WTC11 (cell line): Measurements from ENCODE around the gene LDB3. TPM values are rescaled to one million over a fixed set of nuclear protein-coding genes. Genes with fewer than 3 reads are reported as not detected.

ENCODE experiments used
- ATAC-seq: fragments of 200-7000 bp; cut with Tn5 transposase; 2 replicates; pipeline ENCODE4 v1.10.0; 2021; ENCODE audit warnings: mild to moderate bottlenecking, moderate library complexity
- CTCF ChIA-PET: fragments of 300-600 bp; sonication (Branson Sonifier 250); formaldehyde crosslinking; loops from one replicate; lab custom pipeline; 2021; ENCODE audit warnings: antibody characterized with exemption; lab: Charles Lee
- POLR2A ChIA-PET: fragments of 350-600 bp; sonication (Branson Sonifier 250); formaldehyde crosslinking; loops from one replicate; lab custom pipeline; 2021; ENCODE audit warnings: antibody characterized with exemption; lab: Charles Lee
- DNase-seq: peaks from one replicate; pipeline ENCODE4 v3.0.0; 2021; ENCODE audit warnings: low spot score
- H3K27ac Mint-ChIP-seq: 2 replicates; pipeline ENCODE4 v1.8.0; 2021; ENCODE audit warnings: mixed read lengths
- H3K27me3 Mint-ChIP-seq: 2 replicates; pipeline ENCODE4 v1.8.0; 2021; ENCODE audit warnings: low read depth, mild to moderate bottlenecking, moderate library complexity, mixed read lengths
- H3K36me3 Mint-ChIP-seq: 2 replicates; pipeline ENCODE4 v1.8.0; 2021; ENCODE audit warnings: mixed read lengths
- H3K4me1 Mint-ChIP-seq: 2 replicates; pipeline ENCODE4 v1.8.0; 2022; ENCODE audit warnings: mixed read lengths
- H3K4me3 Mint-ChIP-seq: 2 replicates; pipeline ENCODE4 v1.8.0; 2021; ENCODE audit warnings: mild to moderate bottlenecking, moderate library complexity, mixed read lengths
- H3K9me3 Mint-ChIP-seq: 2 replicates; pipeline ENCODE4 v1.8.0; 2021; ENCODE audit warnings: mixed read lengths
- AFF4 ChIP-seq: sonication (generic); formaldehyde crosslinking; IDR thresholded peaks from 2 replicates; pipeline ENCODE4 v1.8.1; 2023; ENCODE audit warnings: mild to moderate bottlenecking, missing genetic modification reagents, borderline replicate concordance
- ATF3 ChIP-seq: sonication (generic); formaldehyde crosslinking; conservative IDR thresholded peaks from 2 replicates; pipeline ENCODE4 v1.8.1; 2022; ENCODE audit warnings: mild to moderate bottlenecking, missing genetic modification reagents
- CBFB ChIP-seq: sonication (generic); formaldehyde crosslinking; IDR thresholded peaks from 2 replicates; pipeline ENCODE4 v1.8.1; 2022; ENCODE audit warnings: mild to moderate bottlenecking, low read depth, missing genetic modification reagents
- E2F4 ChIP-seq: sonication (generic); formaldehyde crosslinking; IDR thresholded peaks from 2 replicates; pipeline ENCODE4 v1.8.1; 2022; ENCODE audit warnings: low read depth, mild to moderate bottlenecking, moderate library complexity, missing genetic modification reagents, borderline replicate concordance
- ETV6 ChIP-seq: sonication (generic); formaldehyde crosslinking; IDR thresholded peaks from 2 replicates; pipeline ENCODE4 v1.8.1; 2022; ENCODE audit warnings: mild to moderate bottlenecking, missing genetic modification reagents
- GTF2I ChIP-seq: fragments of 250-450 bp; sonication (Bioruptor Pico); conservative IDR thresholded peaks from 2 replicates; pipeline ENCODE4 v1.4.0; 2021; ENCODE audit warnings: mild to moderate bottlenecking
- HMGXB4 ChIP-seq: sonication (generic); formaldehyde crosslinking; IDR thresholded peaks from 2 replicates; pipeline ENCODE4 v1.8.1; 2023; ENCODE audit warnings: mild to moderate bottlenecking, moderate library complexity, missing genetic modification reagents
- IRF2 ChIP-seq: sonication (generic); formaldehyde crosslinking; IDR thresholded peaks from 2 replicates; pipeline ENCODE4 v1.8.0; 2022; ENCODE audit warnings: low read depth, missing genetic modification reagents, borderline replicate concordance
- JAZF1 ChIP-seq: fragments of 250-450 bp; sonication (Bioruptor Pico); IDR thresholded peaks from 2 replicates; pipeline ENCODE4 v1.9.0; 2021; ENCODE audit warnings: moderate library complexity, mild to moderate bottlenecking, inconsistent platforms
- KAT7 ChIP-seq: sonication (generic); formaldehyde crosslinking; IDR thresholded peaks from 2 replicates; pipeline ENCODE4 v1.8.1; 2023; ENCODE audit warnings: missing genetic modification reagents, mild to moderate bottlenecking, borderline replicate concordance
- SP1 ChIP-seq: sonication (generic); formaldehyde crosslinking; conservative IDR thresholded peaks from 2 replicates; pipeline ENCODE4 v1.8.1; 2022; ENCODE audit warnings: missing genetic modification reagents
- TP53 ChIP-seq: sonication (generic); formaldehyde crosslinking; IDR thresholded peaks from 2 replicates; pipeline ENCODE4 v1.8.1; 2023; ENCODE audit warnings: mild to moderate bottlenecking, missing genetic modification reagents
- ZBTB21 ChIP-seq: sonication (generic); formaldehyde crosslinking; IDR thresholded peaks from 2 replicates; pipeline ENCODE4 v1.8.1; 2023; ENCODE audit warnings: mild to moderate bottlenecking, missing genetic modification reagents, borderline replicate concordance
- ZNF232 ChIP-seq: sonication (generic); formaldehyde crosslinking; IDR thresholded peaks from 2 replicates; pipeline ENCODE4 v1.8.0; 2022; ENCODE audit warnings: mild to moderate bottlenecking, missing genetic modification reagents
- ZNF671 ChIP-seq: fragments of 250-450 bp; sonication (Bioruptor Pico); IDR thresholded peaks from 2 replicates; pipeline ENCODE4 v1.8.0; 2021; ENCODE audit warnings: mild to moderate bottlenecking
- total RNA-seq: library from RNA; stranded (reverse); gene quantifications from 3 replicates; pipeline ENCODE4 v1.2.3, GENCODE V29; 2021
- TF ChIP-seq, protein P1 (sequence below): fragments of 200-600 bp; IDR thresholded peaks from 2 replicates; pipeline ENCODE4 v1.8.0; 2022; ENCODE audit warnings: antibody characterized with exemption
- TF ChIP-seq, protein P2 (sequence below): sonication (generic); formaldehyde crosslinking; IDR thresholded peaks from 2 replicates; pipeline ENCODE4 v1.8.0; 2022; ENCODE audit warnings: mild to moderate bottlenecking, missing genetic modification reagents
- TF ChIP-seq, protein P3 (sequence below): sonication (generic); formaldehyde crosslinking; IDR thresholded peaks from 2 replicates; pipeline ENCODE4 v1.8.1; 2022; ENCODE audit warnings: mild to moderate bottlenecking, missing genetic modification reagents, moderate library complexity, borderline replicate concordance

The LDB3 gene
- total RNA-seq, 1 experiment from 2014 or later = 0.42 TPM

DNA sequence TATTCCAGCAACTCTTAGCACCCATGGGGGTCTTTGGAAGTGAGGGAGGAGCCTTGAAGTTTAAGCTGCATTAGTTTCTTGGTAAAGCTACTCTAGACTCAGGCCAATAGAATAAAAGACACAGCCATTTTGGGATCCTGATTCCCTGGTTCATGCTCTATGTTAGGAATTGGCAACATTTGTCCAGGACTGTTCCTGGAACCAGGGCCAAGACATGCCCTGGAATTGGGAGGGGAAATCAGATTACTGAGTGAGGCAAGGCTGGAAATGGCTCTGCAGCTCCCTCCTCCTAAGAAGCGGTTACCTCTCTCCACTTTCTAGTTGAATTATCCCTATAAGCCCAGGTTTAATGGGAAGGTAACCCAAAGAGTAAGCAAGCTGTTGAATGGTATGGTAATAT lies 73.9 kb downstream of the LDB3 start:
- H3K36me3 Mint-ChIP-seq = no peaks in the 10 kb centered on the region
- TF ChIP-seq ZNF671 (no peak), AFF4 (CRISPR knock-in tag) (no peak), HMGXB4 (CRISPR knock-in tag) (no peak), ZBTB21 (CRISPR knock-in tag) (no peak), ETV6 (CRISPR knock-in tag) (no peak), JAZF1 (no peak), ATF3 (CRISPR knock-in tag) (no peak), GTF2I (no peak), SP1 (CRISPR knock-in tag) (no peak), IRF2 (CRISPR knock-in tag) (no peak), E2F4 (no peak), ZNF232 (no peak), KAT7 (CRISPR knock-in tag) (no peak)
- TF ChIP-seq, protein P1, sequence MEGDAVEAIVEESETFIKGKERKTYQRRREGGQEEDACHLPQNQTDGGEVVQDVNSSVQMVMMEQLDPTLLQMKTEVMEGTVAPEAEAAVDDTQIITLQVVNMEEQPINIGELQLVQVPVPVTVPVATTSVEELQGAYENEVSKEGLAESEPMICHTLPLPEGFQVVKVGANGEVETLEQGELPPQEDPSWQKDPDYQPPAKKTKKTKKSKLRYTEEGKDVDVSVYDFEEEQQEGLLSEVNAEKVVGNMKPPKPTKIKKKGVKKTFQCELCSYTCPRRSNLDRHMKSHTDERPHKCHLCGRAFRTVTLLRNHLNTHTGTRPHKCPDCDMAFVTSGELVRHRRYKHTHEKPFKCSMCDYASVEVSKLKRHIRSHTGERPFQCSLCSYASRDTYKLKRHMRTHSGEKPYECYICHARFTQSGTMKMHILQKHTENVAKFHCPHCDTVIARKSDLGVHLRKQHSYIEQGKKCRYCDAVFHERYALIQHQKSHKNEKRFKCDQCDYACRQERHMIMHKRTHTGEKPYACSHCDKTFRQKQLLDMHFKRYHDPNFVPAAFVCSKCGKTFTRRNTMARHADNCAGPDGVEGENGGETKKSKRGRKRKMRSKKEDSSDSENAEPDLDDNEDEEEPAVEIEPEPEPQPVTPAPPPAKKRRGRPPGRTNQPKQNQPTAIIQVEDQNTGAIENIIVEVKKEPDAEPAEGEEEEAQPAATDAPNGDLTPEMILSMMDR = no peak
- TF ChIP-seq, all 79 proteins: peak for 0
- Mint-ChIP-seq H3K27ac (peak overlapping the region; percentile 57; the same call in 1 of the 2 replicates), H3K4me1 (peaks cover 20% of the 10 kb centered on the region), H3K4me3 (no peak overlapping the region), H3K9me3 (peaks cover 2% of the 10 kb centered on the region; the same call in 1 of the 2 replicates), H3K27me3 (no peaks in the 10 kb centered on the region)
- ChIA-PET CTCF (interaction anchor here (0.7 kb wide), 3 partner anchors 8 to 203 kb away, joined by 3 to 4 read pairs (median 3); no protein-coding TSS in a partner anchor), POLR2A (interaction anchor here (0.7 kb wide), 1 partner anchor 48 kb away, joined by 9 read pairs; no protein-coding TSS in a partner anchor)
- DNase-seq = no peak
- ATAC-seq = no peak

GRCh38 chr10:86744067-86744725 lies 75.9 kb downstream of the LDB3 start:
- ChIA-PET CTCF (interaction anchor here (0.9 kb wide), 1 partner anchor 9 kb away, joined by 3 read pairs; no protein-coding TSS in a partner anchor), POLR2A (no interaction called here)
- Mint-ChIP-seq H3K4me1 (peaks cover 23% of the 10 kb centered on the region), H3K9me3 (no peaks in the 10 kb centered on the region), H3K36me3 (no peaks in the 10 kb centered on the region), H3K4me3 (no peak overlapping the region), H3K27me3 (no peaks in the 10 kb centered on the region), H3K27ac (peak overlapping the region; percentile 20; the same call in 1 of the 2 replicates)
- no peak for ATAC-seq
- no peak for DNase-seq
- TF ChIP-seq AFF4 (CRISPR knock-in tag) (no peak), CBFB (CRISPR knock-in tag) (no peak), TP53 (CRISPR knock-in tag) (no peak)
- TF ChIP-seq, protein P2, sequence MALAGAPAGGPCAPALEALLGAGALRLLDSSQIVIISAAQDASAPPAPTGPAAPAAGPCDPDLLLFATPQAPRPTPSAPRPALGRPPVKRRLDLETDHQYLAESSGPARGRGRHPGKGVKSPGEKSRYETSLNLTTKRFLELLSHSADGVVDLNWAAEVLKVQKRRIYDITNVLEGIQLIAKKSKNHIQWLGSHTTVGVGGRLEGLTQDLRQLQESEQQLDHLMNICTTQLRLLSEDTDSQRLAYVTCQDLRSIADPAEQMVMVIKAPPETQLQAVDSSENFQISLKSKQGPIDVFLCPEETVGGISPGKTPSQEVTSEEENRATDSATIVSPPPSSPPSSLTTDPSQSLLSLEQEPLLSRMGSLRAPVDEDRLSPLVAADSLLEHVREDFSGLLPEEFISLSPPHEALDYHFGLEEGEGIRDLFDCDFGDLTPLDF (CRISPR knock-in tag) = no peak
- TF ChIP-seq, protein P3, sequence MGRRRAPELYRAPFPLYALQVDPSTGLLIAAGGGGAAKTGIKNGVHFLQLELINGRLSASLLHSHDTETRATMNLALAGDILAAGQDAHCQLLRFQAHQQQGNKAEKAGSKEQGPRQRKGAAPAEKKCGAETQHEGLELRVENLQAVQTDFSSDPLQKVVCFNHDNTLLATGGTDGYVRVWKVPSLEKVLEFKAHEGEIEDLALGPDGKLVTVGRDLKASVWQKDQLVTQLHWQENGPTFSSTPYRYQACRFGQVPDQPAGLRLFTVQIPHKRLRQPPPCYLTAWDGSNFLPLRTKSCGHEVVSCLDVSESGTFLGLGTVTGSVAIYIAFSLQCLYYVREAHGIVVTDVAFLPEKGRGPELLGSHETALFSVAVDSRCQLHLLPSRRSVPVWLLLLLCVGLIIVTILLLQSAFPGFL (CRISPR knock-in tag) = no peak
